ENCODE data around the gene HDAC9. TPM values are rescaled to one million over a fixed set of nuclear protein-coding genes. Genes with fewer than 3 reads are reported as not detected.
A peak's percentile ranks its signal among the peaks of the same experiment; 100 is the strongest.
"Not testable (repeated sequence)": the region's sequence is repeated elsewhere in the genome, so short reads cannot be mapped to it uniquely, and the experiment has no call there.

The HDAC9 gene
- total RNA-seq, 1 donor from 2014 or later: 0.79 TPM

- no peak for DNase-seq (ENCODE audit: low read depth in 2 of 2)
Observed at GRCh38 chr7:18708204-18708603, 212.7 kb downstream of the HDAC9 start.

GRCh38 chr7:18715988-18716387, 220.4 kb downstream of the HDAC9 start:
- no peak for DNase-seq (ENCODE audit: low read depth in 2 of 2)

DNA sequence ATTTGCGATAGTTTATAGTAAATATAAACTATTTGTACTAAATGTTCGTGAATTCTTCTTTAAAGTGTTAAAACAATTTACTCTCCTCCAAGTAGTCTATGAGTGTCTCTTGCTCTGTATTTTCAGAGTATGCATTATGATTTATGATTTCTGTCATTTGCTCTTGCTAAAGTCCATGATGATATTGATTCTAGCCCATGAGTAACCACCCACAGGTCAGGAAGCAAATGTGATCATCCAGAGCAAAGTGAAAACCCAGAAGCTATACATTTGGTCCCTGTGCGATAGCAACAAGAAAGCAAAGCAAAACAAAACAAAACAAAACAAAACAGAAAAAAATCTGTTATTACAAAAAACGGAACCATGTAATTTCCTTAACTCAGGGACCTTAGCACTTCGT, 225.9 kb downstream of the HDAC9 start:
- DNase-seq (ENCODE audit: low read depth in 2 of 2): no peak

DNA sequence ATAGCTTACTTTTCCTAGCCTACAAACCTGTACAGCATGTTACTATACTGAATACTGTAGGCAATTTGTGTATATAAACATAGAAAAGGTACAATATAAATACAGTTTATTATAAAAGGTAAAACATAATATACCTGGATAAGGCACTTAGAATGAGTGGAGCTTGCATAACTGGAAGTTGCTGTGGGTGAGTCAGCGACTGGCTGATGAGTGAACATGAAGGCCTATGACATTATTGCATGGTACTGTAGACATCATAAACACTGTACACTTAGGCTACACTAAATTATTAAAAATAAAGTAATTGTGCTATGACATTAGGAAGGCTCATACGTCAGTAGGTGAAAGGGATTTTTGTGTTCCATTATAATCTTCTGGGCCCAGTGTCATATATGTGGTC, 228.8 kb downstream of the HDAC9 start:
- no peak for DNase-seq (ENCODE audit: low read depth in 2 of 2)

DNA sequence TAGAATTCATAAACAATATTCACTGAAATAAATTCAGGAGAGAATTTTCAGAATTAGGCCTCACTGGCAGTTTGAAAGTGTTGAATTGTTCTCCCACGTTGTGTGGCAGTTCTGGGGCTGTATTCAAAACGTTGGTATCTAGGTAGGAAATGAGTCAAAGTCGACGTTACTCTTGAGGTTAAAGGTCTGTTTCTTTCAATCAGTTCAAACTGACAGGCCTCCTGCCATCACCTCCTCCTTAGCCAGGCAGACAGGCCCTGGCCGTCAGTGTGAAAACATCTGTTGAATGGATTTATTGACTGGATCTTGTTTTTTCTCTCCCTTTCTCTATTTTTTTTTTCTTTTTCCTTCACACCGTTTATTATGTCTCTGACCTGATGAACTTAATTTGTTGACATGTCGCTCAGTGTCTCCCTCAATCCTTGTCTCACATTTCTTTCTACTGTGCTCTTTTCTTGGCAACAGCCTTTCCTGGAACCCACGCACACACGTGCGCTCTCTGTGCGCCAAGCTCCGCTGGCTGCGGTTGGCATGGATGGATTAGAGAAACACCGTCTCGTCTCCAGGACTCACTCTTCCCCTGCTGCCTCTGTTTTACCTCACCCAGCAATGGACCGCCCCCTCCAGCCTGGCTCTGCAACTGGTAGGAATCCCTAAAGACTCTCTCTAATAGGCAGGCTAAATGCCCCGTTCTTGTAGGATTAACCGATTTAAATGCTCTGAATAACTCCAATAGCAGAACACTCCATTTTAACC, 231.7 kb downstream of the HDAC9 start:
- peak; percentile 22 to 71 for DNase-seq (ENCODE audit: low read depth in 2 of 2)

- not testable (repeated sequence) for DNase-seq (ENCODE audit: low read depth in 2 of 2)
Observed at GRCh38 chr7:18736012-18736411, 240.5 kb downstream of the HDAC9 start.

DNA sequence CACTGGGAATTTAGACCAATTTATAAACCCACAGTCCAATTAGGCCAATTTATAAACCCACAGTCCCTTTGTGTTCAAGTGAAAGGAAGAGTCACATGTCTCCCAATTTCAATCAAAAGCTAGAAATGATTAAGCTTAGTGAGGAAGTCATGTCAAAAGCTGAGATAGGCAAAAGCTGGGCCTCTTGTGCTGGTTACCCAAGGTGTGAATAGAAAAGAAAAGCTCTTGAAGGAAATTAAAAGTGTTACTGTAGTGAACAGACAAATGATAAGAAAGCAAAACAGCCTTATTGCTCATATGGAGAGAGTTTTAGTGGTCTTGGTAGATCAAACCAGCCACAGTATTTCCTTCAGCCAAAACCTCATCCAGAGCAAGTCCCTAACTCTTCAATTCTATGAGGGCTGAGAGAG, 245.0 kb downstream of the HDAC9 start:
- no peak for DNase-seq (ENCODE audit: low read depth in 2 of 2)

DNA sequence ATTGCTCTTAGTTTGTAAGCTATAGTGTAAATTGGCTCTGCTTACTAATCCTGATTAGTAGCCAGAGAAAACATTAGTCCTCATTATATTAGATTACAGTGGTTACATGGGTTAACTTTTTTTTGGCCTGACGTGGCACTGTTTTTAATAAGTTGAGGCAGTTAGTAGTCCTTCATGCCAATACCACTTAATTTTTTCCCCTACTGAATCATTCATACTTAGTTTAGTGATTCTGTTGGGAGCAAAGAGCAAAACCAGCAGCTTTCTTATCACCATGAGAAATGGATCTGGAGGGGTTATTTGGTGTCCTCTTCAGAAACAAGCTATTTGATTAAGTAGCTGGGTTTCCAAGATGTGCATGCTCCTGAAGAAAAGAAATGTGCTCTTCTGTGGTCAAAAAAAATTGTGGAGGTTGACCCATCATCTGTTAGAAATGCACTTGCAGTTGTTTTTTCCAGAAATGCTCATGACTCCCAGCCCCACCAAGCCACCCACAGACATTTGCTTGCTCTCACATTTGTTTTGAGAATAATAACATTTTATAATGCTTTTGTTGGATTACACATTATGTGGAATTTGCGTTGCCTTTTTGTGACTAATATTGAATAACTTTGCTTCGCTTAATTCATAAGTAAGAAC, 258.5 kb downstream of the HDAC9 start:
- no peak for DNase-seq (ENCODE audit: low read depth in 2 of 2)

- no peak for DNase-seq (ENCODE audit: low read depth in 2 of 2)
Observed at GRCh38 chr7:18754766-18755165, 259.2 kb downstream of the HDAC9 start.

- no peak for DNase-seq (ENCODE audit: low read depth in 2 of 2)
Observed at GRCh38 chr7:18755793-18756192, 260.2 kb downstream of the HDAC9 start.

- no peak for DNase-seq (ENCODE audit: low read depth in 2 of 2)
Observed at GRCh38 chr7:18756378-18757050, 261.0 kb downstream of the HDAC9 start.

- no peak for DNase-seq (ENCODE audit: low read depth in 2 of 2)
Observed at GRCh38 chr7:18760046-18760445, 264.5 kb downstream of the HDAC9 start.

- no peak for DNase-seq (ENCODE audit: low read depth in 2 of 2)
Observed at GRCh38 chr7:18760631-18761445, 265.3 kb downstream of the HDAC9 start.

DNA sequence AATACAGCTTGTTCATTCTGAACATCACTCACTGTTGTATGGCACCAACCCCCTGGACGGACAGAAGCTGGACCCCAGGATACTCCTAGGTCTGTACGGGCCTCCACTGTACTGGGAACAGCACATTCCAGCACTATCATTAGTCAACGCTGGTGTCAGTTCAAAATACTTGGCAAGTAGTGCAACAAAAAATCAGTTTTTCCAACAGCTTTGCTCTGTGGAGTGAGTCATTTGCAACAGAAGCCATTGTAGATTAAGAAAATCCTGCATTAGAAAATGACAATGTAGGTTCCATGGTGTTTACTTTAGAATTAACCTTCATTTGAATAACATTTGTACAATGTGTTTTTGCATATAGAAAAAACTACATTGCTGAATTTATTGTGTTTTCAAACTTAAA, 266.6 kb downstream of the HDAC9 start:
- peak; percentile 2 to 56 for DNase-seq (ENCODE audit: low read depth in 2 of 2)

GRCh38 chr7:18768256-18768655, 272.7 kb downstream of the HDAC9 start:
- no peak for DNase-seq (ENCODE audit: low read depth in 2 of 2)

DNA sequence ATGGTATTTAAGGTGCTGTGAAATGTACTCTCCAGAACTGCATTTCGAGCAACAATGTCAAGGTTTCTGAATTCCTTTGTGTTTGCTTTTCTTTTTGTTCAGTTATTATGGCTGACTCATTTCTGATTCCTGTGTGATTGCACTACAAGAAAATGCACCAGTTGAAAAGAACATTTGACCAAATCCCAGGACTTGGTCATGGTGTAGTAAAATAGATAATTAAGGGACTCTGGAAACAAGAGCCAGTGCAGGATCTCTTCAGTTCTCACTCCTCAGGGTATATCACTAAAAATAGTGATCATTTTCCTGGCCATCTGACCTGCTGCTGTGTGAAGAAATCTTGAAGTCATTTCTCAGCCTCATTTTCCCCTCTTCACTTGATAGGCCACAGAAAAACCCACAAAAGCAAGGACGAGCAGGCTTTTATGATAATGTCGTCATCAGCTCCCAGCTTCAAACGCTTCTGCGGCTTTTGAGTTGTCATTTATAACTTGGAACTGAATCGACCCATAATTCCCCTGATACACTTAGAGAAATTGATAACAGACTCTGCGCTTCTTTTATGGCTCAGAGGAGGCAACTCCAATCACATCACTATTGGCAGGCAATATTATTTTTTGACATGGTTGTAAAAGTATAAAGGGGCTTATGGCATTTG, 274.7 kb downstream of the HDAC9 start:
- peak in 1 of 2 donors; percentile 53 for DNase-seq (ENCODE audit: low read depth in 2 of 2)

DNA sequence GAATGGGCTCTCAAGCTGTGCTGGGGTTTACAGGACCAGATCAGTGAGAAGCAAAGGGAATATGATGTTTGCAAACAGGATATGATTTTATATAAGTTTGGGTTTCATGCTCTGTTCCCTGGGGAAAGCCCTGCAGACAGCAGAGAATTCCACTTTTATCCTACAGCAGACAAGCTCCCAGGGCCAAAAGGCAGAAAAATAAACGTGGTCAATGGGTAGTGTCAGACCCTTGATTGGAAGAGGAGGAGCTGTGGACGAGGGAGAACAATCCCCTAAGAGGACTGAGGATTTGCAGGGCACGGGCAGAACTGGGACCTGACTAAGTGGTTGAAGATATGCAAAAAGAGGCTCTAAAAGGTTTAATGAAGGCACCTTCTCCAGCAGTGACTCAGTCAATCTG, 275.3 kb downstream of the HDAC9 start:
- DNase-seq (ENCODE audit: low read depth in 2 of 2): no peak

- no peak for DNase-seq (ENCODE audit: low read depth in 2 of 2)
Observed at GRCh38 chr7:18771834-18772566, 276.5 kb downstream of the HDAC9 start.

DNA sequence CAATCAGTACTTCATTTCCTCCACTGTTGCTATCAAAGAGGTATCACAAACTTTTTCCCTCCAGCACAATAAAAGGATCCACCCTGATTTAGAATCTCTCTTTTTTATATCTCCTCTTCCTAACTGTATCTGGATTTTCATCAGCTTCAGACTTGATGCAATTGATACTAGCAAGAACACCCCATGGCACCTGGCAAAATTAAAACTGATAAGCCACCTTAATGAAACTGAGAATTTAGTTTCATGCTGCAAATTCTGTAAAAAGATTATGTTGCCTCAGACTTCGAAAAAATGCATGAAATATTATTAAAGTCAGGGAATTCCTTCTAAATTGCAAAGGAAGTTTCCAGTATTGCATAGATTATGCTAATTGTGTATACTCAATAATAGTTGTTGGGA, 277.0 kb downstream of the HDAC9 start:
- DNase-seq (ENCODE audit: low read depth in 2 of 2): no peak

DNA sequence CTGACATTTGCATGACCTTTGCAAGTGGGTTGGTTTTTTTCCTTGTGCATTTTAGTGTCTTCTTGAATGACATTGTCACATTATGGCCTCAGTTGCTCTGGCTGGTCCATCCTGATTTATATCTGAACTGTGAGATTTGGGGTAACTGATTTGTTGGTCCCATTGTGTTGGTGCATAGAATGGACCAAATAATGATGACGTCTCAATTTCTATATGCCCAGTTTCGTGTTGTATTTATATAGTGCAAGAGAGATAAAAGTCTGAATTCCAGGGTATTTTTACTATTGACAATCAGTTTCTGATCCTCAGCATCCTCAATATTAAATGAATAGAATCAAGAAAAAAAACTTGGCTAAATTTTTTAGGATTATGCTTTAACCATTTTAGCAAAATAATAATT, 281.8 kb downstream of the HDAC9 start:
- DNase-seq (ENCODE audit: low read depth in 2 of 2): no peak

DNA sequence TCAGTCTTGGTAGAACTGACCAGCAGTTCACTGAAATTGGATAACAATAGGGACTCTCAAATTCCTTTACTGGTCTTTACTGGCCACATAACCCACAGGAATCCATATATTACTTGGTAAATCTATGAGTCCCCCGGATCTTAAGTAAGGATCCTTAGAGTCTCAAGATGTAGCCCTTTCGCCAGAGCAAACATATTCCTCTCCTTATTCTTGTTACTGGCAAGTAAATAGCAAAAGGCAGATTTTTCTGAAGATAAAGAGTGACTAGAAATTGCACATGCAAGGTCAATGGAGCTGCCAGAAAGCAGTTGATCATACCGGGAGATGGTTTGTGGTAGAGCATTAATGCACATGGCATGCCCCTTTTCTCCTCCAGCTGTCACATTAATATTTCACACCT, 283.0 kb downstream of the HDAC9 start:
- DNase-seq (ENCODE audit: low read depth in 2 of 2): no peak

Measured in lung microvascular endothelial cell (primary cell).